GM23248 (cell line): ENCODE data around the gene SLC35B1. TPM values are rescaled to one million over a fixed set of nuclear protein-coding genes. Genes with fewer than 3 reads are reported as not detected.

Source experiments
- DNase-seq: peaks from one replicate; pipeline ENCODE4 v3.0.0-alpha.2; 2015
- H2AFZ ChIP-seq: fragments of 200-600 bp; sonication (generic); 2 replicates; pipeline ENCODE4 v1.6.1; 2016; ENCODE audit warnings: antibody characterized with exemption
- H3F3A ChIP-seq: fragments of 200-600 bp; sonication (generic); 2 replicates; pipeline ENCODE4 v1.6.1; 2016; ENCODE audit warnings: mild to moderate bottlenecking, antibody characterized with exemption, mixed run types; ENCODE audit not compliant: insufficient read depth
- H3K27ac ChIP-seq: fragments of 200-600 bp; sonication (generic); 2 replicates; pipeline ENCODE4 v1.5.1; 2016; ENCODE audit warnings: mild to moderate bottlenecking
- H3K27me3 ChIP-seq: fragments of 200-600 bp; sonication (generic); replicated peaks from 2 replicates; pipeline ENCODE4 v1.6.1; 2016; ENCODE audit warnings: mild to moderate bottlenecking; ENCODE audit not compliant: insufficient read depth
- H3K36me3 ChIP-seq: fragments of 200-600 bp; sonication (generic); 2 replicates; pipeline ENCODE4 v1.6.1; 2016; ENCODE audit warnings: low read depth, mild to moderate bottlenecking
- H3K4me1 ChIP-seq: fragments of 200-600 bp; sonication (generic); 2 replicates; pipeline ENCODE4 v1.6.1; 2016; ENCODE audit warnings: mild to moderate bottlenecking; ENCODE audit not compliant: insufficient read depth
- H3K4me2 ChIP-seq: fragments of 200-600 bp; sonication (generic); one replicate; pipeline ENCODE4 v1.6.1; 2016; ENCODE audit warnings: mild to moderate bottlenecking; ENCODE audit not compliant: unreplicated experiment
- H3K4me3 ChIP-seq: fragments of 200-600 bp; sonication (generic); 2 replicates; pipeline ENCODE4 v1.5.1; 2016; ENCODE audit warnings: mild to moderate bottlenecking
- H3K79me2 ChIP-seq: fragments of 200-600 bp; sonication (generic); 2 replicates; pipeline ENCODE4 v1.6.1; 2016; ENCODE audit warnings: mild to moderate bottlenecking; ENCODE audit not compliant: insufficient read depth
- H3K9ac ChIP-seq: fragments of 200-600 bp; sonication (generic); 2 replicates; pipeline ENCODE4 v1.6.1; 2016; ENCODE audit warnings: mild to moderate bottlenecking
- H3K9me2 ChIP-seq: fragments of 200-600 bp; sonication (generic); 2 replicates; pipeline ENCODE4 v1.6.1; 2016; ENCODE audit warnings: mixed run types, mild to moderate bottlenecking, moderate library complexity; ENCODE audit not compliant: insufficient read depth
- H3K9me3 ChIP-seq: fragments of 200-600 bp; sonication (generic); one replicate; pipeline ENCODE4 v1.6.1; 2017; ENCODE audit warnings: low read depth
- H4K20me1 ChIP-seq: fragments of 200-600 bp; sonication (generic); 2 replicates; pipeline ENCODE4 v1.6.0; 2016; ENCODE audit not compliant: insufficient read depth
- EZH2 ChIP-seq: fragments of 200-600 bp; sonication (generic); IDR thresholded peaks from 2 replicates; pipeline ENCODE4 v1.6.1; 2018; ENCODE audit warnings: antibody characterized with exemption, mild to moderate bottlenecking; ENCODE audit not compliant: insufficient read depth, poor library complexity, severe bottlenecking
- EZH2phosphoT487 ChIP-seq: fragments of 200-600 bp; sonication (generic); IDR thresholded peaks from 2 replicates; pipeline ENCODE4 v1.6.1; 2018; ENCODE audit warnings: antibody characterized with exemption, moderate library complexity, mild to moderate bottlenecking, low read depth; ENCODE audit not compliant: insufficient read depth
- WGBS, 2 experiments: methylation state at CpG; one replicate each; pipeline ENCODE4 v1.1.6; 2015 to 2017; ENCODE audit warnings: low lambda C conversion rate in 2 of 2, low coverage in 1 of 2; ENCODE audit errors: missing lambda C conversion rate in 2 of 2; 5-methylcytosine and 5-hydroxymethylcytosine counted together
- in situ Hi-C: fragments of 300-500 bp; cut with MboI; formaldehyde crosslinking; loops from 2 replicates; pipeline ENCODE4 v1.15.0; 2020
- polyA plus RNA-seq: library from polyadenylated mRNA; unstranded; fragments of >200 nt; fragmentation: Nextera tagmentation; extraction: Ambion mirVana; gene quantifications from 2 replicates; pipeline ENCODE4 v1.2.1, GENCODE V29; 2016
- total RNA-seq: library from RNA; depleted of rRNA; stranded (reverse); fragments of >200 nt; shearing (Covaris generic); gene quantifications from 2 replicates; pipeline ENCODE4 v1.2.3, GENCODE V29; 2014

Gene SLC35B1
- total and polyA plus RNA-seq, 2 experiments from 2014 or later, result 66.5 to 71.7 TPM

DNA sequence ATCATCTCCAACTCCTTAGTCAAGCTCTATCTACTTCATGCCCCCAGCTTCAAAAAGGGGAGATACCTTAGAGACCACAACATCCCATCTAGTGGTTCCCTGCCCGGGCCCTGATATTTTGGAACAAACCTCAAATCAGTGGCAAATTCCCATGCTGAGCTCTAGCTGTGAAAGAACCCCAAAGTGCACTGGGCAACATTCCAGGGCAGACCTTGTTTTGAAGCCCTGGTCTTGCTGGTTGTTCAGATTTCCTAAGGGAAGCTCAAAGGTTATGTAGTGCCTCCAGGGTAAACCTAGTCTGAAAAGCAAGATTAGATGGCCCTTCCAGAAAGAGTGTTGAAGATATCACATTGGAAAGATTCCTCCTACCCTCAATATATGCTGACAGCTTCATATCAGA is 39.9 kb upstream of the SLC35B1 start:
- no peak overlapping the region for H3K9ac ChIP-seq

DNA sequence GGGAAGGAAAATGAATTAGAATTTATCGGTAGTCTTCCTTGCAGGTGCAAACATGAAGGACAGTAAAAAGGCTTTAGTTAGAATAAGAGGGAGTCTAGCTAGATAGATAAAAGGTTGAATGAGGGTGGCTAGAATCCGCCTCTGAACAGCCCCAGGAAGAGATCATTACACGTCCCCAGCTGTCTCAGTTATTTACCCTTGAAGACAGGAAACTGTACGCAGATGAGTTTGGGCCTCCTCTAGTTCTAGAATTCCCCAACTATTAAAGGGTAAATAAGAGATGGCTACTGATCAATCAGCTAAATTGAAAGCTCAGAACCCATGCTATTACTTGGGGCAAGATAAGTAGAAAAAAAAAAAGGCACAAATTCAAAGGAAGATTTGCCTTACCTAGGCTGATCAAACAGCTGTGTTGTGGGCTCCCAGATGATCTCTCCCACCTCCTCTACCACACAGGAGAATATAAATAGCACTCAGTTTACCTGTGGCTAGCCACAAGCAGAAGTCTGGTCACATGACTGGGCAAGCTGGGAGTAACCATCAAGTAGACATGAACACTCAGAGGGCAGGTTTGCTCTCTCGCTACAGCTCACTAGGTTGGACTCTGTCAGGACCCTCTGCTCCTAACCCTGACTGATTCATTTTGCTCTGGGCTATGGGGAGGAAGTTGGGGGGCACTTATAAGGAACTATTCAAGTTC is 39.2 kb upstream of the SLC35B1 start:
- Histone ChIP-seq H2AFZ (no peak overlapping the region), H3K9me2 (no peaks in the 10 kb centered on the region), H3F3A (no peaks in the 10 kb centered on the region), H3K4me1 (peaks cover 7% of the 10 kb centered on the region), H3K4me3 (no peak overlapping the region), H3K9ac (no peak overlapping the region), H3K9me3 (no peaks in the 10 kb centered on the region), H3K4me2 (no peak overlapping the region), H3K27ac (no peak overlapping the region), H3K27me3 (no peaks in the 10 kb centered on the region), H3K36me3 (no peaks in the 10 kb centered on the region), H3K79me2 (no peaks in the 10 kb centered on the region), H4K20me1 (no peaks in the 10 kb centered on the region)
- in situ Hi-C loops, result no loop called here
- TF ChIP-seq EZH2 (no peak), EZH2phosphoT487 (no peak)
- 81 to 88% methylated on average over 5 of the region's 5 CpGs for WGBS, 2 experiments
- no peak for DNase-seq

More for the DNA sequence above, 39.9 kb upstream of the SLC35B1 start:
- Histone ChIP-seq H2AFZ (no peak overlapping the region), H3K27me3 (no peaks in the 10 kb centered on the region), H3K36me3 (no peaks in the 10 kb centered on the region), H3K4me2 (no peak overlapping the region), H3K9me2 (no peaks in the 10 kb centered on the region), H3K4me3 (no peak overlapping the region), H3K4me1 (peaks cover under 1% of the 10 kb centered on the region; the same call in 1 of the 2 replicates), H4K20me1 (no peaks in the 10 kb centered on the region), H3K27ac (no peak overlapping the region), H3K9me3 (no peaks in the 10 kb centered on the region), H3K79me2 (no peaks in the 10 kb centered on the region), H3F3A (no peaks in the 10 kb centered on the region)
- in situ Hi-C loops, result no loop called here
- no peak for TF ChIP-seq EZH2phosphoT487
- no peak for TF ChIP-seq EZH2
- 94 to 96% methylated on average over 1 of the region's 1 CpG for WGBS, 2 experiments
- DNase-seq, result no peak

DNA sequence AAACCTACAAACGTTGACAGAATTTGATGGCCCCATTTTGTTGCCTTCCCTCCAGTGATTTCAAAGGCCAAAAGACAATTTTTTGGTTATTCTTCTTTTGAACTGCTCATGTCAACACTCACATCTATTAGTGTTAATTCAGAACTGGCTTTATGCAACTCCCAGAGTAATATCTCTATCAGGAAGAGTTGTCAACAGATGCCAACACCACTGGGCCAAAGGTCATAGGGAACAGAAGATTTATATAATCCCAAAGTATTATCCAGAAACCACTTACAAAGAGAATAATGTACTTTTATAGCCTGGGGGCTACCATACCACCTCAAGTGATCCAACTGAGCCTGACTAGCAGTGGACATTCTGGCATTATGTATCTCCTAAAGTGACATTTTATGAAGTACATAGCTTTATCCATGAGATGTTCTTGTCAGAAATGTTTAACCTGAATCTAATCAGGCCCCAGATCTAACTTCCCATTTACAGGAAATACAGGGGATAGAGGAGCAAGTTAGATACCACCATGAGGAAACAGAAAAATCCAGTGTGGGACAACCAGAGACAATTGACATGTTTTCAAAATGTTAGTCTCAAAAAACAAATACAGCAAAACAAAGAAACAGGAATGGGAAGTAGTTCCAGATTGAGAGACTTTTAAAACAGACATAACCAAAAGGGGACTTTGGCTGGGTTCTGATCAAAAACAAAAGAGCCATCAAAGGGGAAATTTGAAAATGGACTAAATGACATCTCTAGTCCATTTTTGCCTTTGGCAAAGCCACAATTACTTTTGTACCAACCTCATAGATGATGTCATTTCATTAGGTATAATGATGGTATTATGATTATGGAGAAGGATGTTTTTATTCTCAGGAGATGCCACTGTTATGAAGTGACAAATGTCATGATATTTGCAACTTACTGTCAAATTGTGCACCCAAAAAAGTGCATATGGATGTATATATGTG is 37.7 kb upstream of the SLC35B1 start:
- no peak overlapping the region for H3K4me3 ChIP-seq
- no peaks in the 10 kb centered on the region for H3K36me3 ChIP-seq
- H3K27me3 ChIP-seq, result no peaks in the 10 kb centered on the region
- in situ Hi-C loops, result no loop called here
- peaks cover 11% of the 10 kb centered on the region for H3K4me1 ChIP-seq
- H4K20me1 ChIP-seq, result no peaks in the 10 kb centered on the region
- WGBS, 2 experiments, result 28 to 34% methylated on average over 1 of the region's 1 CpG
- no peak for DNase-seq
- no peaks in the 10 kb centered on the region for H3K9me2 ChIP-seq
- H3K9me3 ChIP-seq, result no peaks in the 10 kb centered on the region
- no peak overlapping the region for H3K4me2 ChIP-seq
- H3K27ac ChIP-seq, result no peak overlapping the region
- H2AFZ ChIP-seq, result no peak overlapping the region
- H3K9ac ChIP-seq, result no peak overlapping the region
- H3F3A ChIP-seq, result 0 out of 2 replicates have a peak, but pooled peaks cover 6% of the 10 kb centered on the region
- no peaks in the 10 kb centered on the region for H3K79me2 ChIP-seq
- TF ChIP-seq EZH2, result no peak
- TF ChIP-seq EZH2phosphoT487, result no peak

DNA sequence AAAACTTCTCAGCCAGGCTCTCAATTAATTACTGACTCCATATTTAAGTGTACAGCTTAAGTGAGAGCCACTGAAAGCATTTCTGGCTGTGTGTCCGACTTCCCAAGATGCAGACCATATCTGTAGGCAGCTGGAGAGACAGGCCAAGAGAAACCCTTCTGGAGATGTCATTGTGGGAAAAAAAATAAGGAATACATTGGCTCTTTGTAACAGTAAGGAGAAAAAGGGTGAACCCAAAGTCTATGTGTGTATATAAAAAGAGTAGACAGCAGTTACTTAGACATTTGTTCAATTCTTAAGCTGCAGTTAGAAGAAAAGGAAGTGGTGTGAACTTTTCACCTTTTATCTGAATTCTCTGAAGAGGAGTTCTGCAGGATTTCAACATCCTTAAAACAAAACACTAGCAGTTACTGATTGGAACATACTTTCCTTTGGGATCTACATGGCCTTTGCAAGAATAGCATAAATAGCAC is 34.4 kb upstream of the SLC35B1 start:
- peaks cover 11% of the 10 kb centered on the region for H3K4me1 ChIP-seq
- no peaks in the 10 kb centered on the region for H3K36me3 ChIP-seq
- H3F3A ChIP-seq, result 0 out of 2 replicates have a peak, but pooled peaks cover 6% of the 10 kb centered on the region
- no peak overlapping the region for H3K9ac ChIP-seq
- in situ Hi-C loops, result no loop called here
- TF ChIP-seq EZH2phosphoT487, result no peak
- no peak for TF ChIP-seq EZH2
- no peaks in the 10 kb centered on the region for H4K20me1 ChIP-seq
- no peaks in the 10 kb centered on the region for H3K27me3 ChIP-seq
- H3K9me3 ChIP-seq, result no peaks in the 10 kb centered on the region
- no peak overlapping the region for H3K27ac ChIP-seq
- no peak for DNase-seq
- H3K79me2 ChIP-seq, result no peaks in the 10 kb centered on the region
- no peak overlapping the region for H2AFZ ChIP-seq
- no peak overlapping the region for H3K4me3 ChIP-seq
- WGBS, 2 experiments, result 41 to 50% methylated on average over 1 of the region's 1 CpG
- no peak overlapping the region for H3K4me2 ChIP-seq
- H3K9me2 ChIP-seq, result no peaks in the 10 kb centered on the region
